ENCODE results near the gene HSPH1.

The HSPH1 gene

DNA sequence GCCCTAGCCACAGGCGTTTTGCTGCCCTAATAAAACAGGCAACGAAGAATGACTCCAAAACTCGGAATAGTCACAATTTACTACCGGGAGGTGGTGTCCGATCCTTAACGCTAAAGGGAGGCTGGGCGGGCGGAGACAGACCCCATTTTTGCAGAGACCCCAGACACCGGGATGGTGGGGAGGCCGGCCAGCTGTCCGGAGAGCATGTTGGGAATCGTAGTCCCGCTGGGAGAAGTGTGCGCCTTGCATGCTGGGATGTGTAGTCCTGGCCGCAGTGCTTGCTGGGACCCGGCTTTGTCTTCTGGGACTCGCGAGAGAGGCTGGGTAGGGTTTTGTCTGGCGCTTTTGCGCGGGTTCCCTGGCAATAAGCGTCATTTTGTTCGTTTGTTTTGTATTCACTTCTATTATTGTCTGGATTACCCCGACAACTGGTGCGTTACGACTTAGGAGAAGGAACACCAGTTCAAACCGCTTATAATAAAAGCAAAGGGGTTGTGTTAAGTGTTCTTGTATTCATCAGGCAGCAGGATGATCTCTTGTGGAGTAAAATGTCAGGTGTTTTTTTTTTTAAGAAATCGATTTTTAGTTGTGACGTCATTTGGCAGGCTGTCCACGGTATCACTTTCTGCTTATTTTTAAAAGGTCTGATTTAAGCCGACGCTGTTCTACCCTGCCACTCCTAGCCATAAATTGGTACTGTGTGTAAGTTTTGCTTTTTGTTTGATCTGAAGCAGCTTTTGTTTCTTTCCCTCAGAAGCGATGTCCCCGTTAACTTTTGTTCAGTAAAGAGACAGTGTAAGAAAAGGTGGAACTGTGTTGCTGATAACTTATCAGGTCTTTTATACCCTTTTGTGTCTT is 676 bp upstream of the HSPH1 start:
- peak overlapping the region; percentile 90 for H3K27ac ChIP-seq
- TF ChIP-seq ZFX (IDR thresholded peaks at IDR 0.05; ENCODE audit: borderline replicate concordance) = no peak
- TF ChIP-seq, protein P1, sequence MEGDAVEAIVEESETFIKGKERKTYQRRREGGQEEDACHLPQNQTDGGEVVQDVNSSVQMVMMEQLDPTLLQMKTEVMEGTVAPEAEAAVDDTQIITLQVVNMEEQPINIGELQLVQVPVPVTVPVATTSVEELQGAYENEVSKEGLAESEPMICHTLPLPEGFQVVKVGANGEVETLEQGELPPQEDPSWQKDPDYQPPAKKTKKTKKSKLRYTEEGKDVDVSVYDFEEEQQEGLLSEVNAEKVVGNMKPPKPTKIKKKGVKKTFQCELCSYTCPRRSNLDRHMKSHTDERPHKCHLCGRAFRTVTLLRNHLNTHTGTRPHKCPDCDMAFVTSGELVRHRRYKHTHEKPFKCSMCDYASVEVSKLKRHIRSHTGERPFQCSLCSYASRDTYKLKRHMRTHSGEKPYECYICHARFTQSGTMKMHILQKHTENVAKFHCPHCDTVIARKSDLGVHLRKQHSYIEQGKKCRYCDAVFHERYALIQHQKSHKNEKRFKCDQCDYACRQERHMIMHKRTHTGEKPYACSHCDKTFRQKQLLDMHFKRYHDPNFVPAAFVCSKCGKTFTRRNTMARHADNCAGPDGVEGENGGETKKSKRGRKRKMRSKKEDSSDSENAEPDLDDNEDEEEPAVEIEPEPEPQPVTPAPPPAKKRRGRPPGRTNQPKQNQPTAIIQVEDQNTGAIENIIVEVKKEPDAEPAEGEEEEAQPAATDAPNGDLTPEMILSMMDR (IDR thresholded peaks at IDR 0.05) = no peak

DNA sequence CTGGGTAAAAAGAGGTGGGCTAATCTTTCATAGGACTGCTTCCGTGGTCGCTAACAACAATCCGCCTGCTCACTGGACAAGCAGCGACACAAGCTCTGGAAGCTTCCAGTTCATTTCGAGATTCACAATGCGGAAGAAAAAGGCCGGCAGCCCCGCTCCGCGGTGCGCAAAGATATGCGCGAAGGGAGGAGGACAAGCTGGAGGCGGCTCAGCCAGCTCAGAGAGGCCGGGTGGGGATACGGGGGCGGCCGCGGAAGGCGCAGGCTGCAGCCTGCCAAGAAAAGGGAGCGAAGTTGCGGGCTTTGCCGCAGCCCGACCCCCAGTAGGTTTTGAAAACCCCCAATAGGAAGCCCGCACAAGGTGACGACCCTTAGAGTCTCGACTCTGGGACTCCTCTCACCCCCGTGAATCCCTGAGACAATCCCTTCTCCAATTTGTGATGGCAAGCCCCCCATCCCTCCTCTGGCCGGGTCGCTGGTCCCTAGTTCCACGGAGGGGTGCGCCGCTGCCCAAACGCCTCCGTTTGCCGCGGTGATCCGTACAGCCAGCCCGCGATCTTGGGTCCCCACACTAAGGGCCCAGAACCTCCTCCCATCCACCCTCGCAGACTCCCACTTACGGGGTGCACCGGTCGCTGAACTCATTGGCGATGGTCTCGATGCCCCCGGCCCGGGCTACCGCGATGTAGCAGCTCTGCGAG is 697 bp downstream of the HSPH1 start:
- peak overlapping the region; percentile 90 for H3K27ac ChIP-seq
- no peak for TF ChIP-seq ZFX (IDR thresholded peaks at IDR 0.05; ENCODE audit: borderline replicate concordance)

- H3K27ac ChIP-seq = no peak overlapping the region
- TF ChIP-seq, protein P1 (IDR thresholded peaks at IDR 0.05) = no peak
- TF ChIP-seq ZFX (IDR thresholded peaks at IDR 0.05; ENCODE audit: borderline replicate concordance) = no peak
Observed at GRCh38 chr13:31159306-31159705, 2.4 kb downstream of the HSPH1 start.

DNA sequence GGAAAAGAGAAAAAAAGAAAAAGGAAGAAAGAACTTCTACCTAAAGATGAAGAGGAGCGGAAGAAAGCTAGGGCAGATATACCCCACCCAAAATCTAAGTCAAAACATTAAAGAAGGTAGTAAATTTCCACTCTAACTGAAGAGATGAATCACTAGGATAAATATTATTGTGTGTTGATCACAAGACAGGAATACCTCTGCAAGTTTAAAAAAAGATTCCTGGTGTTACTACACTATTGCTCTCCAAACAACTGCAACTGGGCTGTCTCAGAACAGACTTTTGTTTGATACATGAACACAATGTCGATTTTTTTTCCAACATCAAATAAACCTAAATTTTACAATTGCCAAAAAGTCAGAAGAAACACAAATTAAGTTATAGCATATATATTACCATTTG is 6.8 kb downstream of the HSPH1 start:
- TF ChIP-seq, protein P1 (IDR thresholded peaks at IDR 0.05) = no peak
- TF ChIP-seq ZFX (IDR thresholded peaks at IDR 0.05; ENCODE audit: borderline replicate concordance) = no peak
- no peak overlapping the region for H3K27ac ChIP-seq

DNA sequence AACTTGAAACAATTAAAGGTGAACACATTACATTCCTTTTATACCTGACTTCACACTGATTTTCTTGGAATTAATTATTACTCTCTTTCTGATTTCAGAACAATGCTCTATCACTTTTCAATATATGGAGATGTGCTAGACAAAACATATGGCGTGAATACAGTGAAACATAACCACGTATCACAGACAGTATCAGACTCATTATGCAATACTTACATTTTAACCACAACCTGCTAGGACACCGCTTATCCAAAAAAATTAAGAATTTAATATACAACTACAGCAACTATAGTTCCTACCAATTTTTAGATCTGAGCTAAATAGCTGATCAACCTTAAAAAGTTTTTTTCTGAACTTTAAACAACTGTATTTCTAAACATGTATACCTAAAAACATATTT is 9.9 kb downstream of the HSPH1 start:
- no peak overlapping the region for H3K27ac ChIP-seq
- TF ChIP-seq, protein P1 (IDR thresholded peaks at IDR 0.05) = no peak
- no peak for TF ChIP-seq ZFX (IDR thresholded peaks at IDR 0.05; ENCODE audit: borderline replicate concordance)

DNA sequence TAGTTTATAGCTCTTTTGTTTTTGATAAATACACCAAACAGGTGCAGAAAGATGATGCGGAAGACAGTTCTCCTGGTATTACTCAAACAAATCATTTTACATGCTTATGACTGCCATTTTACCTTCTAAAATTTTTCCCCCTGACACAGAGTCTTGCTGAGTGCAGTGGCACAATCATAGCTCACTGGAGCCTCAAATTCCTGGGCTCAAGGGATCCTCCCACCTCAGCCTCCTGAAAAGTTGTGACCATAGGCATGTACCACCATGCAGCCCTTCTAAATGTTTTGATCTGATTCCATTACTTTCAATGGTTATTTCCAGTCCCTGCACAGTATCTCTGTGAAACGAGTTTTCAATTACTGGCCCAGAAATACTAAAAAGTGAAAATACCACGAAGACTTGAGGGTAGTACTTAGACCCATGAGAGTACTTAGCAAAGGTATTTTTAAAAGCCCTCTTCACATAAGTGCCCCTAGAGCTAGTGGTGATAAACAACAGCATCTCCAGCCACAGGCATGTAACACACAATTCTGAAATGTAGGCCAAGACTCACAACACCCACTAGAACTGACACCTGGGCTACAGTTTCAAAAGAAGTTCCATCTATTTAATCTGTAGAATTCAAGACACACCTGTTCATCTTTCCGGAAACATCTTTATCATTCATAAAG is 11.3 kb downstream of the HSPH1 start:
- TF ChIP-seq, protein P1 (IDR thresholded peaks at IDR 0.05) = no peak
- TF ChIP-seq ZFX (IDR thresholded peaks at IDR 0.05; ENCODE audit: borderline replicate concordance) = no peak

DNA sequence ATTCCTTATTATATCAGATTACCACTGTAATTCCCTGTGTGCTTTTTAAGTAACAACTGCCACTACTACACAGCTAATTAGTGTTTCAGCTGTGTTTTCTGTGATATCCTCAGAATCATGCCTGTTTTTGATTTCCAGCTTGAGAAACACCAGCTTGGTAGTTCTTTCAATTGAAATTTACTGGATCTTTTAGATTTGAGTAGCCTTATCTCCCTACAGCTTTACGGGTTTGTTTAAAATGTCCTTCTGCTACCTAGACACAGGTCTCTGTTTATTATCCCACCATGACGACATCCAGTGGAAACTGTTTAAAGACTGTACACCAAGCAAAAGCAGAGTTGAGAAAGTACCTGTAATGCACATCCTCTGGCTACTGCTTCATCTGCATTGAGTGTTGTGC is 12.1 kb downstream of the HSPH1 start:
- TF ChIP-seq ZFX (IDR thresholded peaks at IDR 0.05; ENCODE audit: borderline replicate concordance) = no peak
- TF ChIP-seq, protein P1 (IDR thresholded peaks at IDR 0.05) = no peak
- no peak overlapping the region for H3K27ac ChIP-seq

More for the DNA sequence above, 11.3 kb downstream of the HSPH1 start:
- no peak overlapping the region for H3K27ac ChIP-seq

All from 22Rv1 (cell line).